Keratinocyte (primary cell): Measurements from ENCODE around the gene C1QTNF7. TPM values are rescaled to one million over a fixed set of nuclear protein-coding genes. Genes with fewer than 3 reads are reported as not detected.

Experiments
- DNase-seq: peaks from one replicate; pipeline ENCODE4 v3.0.0-alpha.2; 2011; ENCODE audit warnings: low read depth, missing footprints, low spot score
- FAIRE-seq: peaks from 2 replicates; lab custom pipeline; 2011; peaks lifted over from hg19 to GRCh38; lab: Jason Lieb, UNC
- H2AFZ ChIP-seq: 2 replicates; pipeline ENCODE4 v1.6.0; 2012; ENCODE audit warnings: low read length, control low read depth, inconsistent platforms; ENCODE audit not compliant: control insufficient read depth
- H3K27ac ChIP-seq: 2 replicates; pipeline ENCODE4 v1.5.1; 2011; ENCODE audit warnings: low read length; ENCODE audit not compliant: control insufficient read depth, insufficient read depth
- H3K27me3 ChIP-seq: 3 replicates; pipeline ENCODE4 v1.6.0; 2011; ENCODE audit warnings: low read length; ENCODE audit not compliant: control insufficient read depth, insufficient read depth; ENCODE audit errors: extremely low read depth
- H3K36me3 ChIP-seq, 2 experiments: 2 replicates in 1 of 2; 3 replicates in 1 of 2; pipeline ENCODE4 v1.5.1; 2011; ENCODE audit warnings: low read length in 2 of 2, mild to moderate bottlenecking in 1 of 2; ENCODE audit not compliant: control insufficient read depth in 2 of 2, insufficient read depth in 2 of 2; ENCODE audit errors: extremely low read depth in 1 of 2
- H3K4me1 ChIP-seq: 3 replicates; pipeline ENCODE4 v1.5.1; 2011; ENCODE audit warnings: low read length; ENCODE audit not compliant: control insufficient read depth, insufficient read depth; ENCODE audit errors: extremely low read depth
- H3K4me2 ChIP-seq: 3 replicates; pipeline ENCODE4 v1.6.0; 2011; ENCODE audit warnings: low read depth, low read length; ENCODE audit not compliant: control insufficient read depth, insufficient read depth; ENCODE audit errors: extremely low read depth
- H3K4me3 ChIP-seq, 3 experiments: fragments of 200-600 bp in 1 of 3; sonication (generic) in 1 of 3; 2 replicates in 2 of 3; 3 replicates in 1 of 3; pipeline ENCODE4 v1.5.1; 2011 to 2016; ENCODE audit warnings: low read length in 3 of 3, mild to moderate bottlenecking in 3 of 3, control low read depth in 2 of 3, inconsistent platforms in 1 of 3, low read depth in 1 of 3, mixed read lengths in 1 of 3, mixed run types in 1 of 3, moderate library complexity in 1 of 3; ENCODE audit not compliant: control insufficient read depth in 2 of 3, insufficient read depth in 2 of 3; ENCODE audit errors: extremely low read depth in 1 of 3
- H3K79me2 ChIP-seq: 2 replicates; pipeline ENCODE4 v1.6.0; 2012; ENCODE audit warnings: low read length; ENCODE audit not compliant: control insufficient read depth, insufficient read depth
- H3K9ac ChIP-seq: 3 replicates; pipeline ENCODE4 v1.6.0; 2011; ENCODE audit warnings: low read length; ENCODE audit not compliant: control insufficient read depth, insufficient read depth; ENCODE audit errors: extremely low read depth
- H3K9me1 ChIP-seq: 3 replicates; pipeline ENCODE4 v1.6.0; 2011; ENCODE audit warnings: low read length; ENCODE audit not compliant: control insufficient read depth, insufficient read depth; ENCODE audit errors: extremely low read depth
- H3K9me3 ChIP-seq: 2 replicates; pipeline ENCODE4 v1.5.1; 2012; ENCODE audit warnings: low read depth, low read length; ENCODE audit not compliant: control insufficient read depth
- H4K20me1 ChIP-seq: 3 replicates; pipeline ENCODE4 v1.6.0; 2011; ENCODE audit warnings: low read length; ENCODE audit not compliant: control insufficient read depth, insufficient read depth; ENCODE audit errors: extremely low read depth
- EZH2 ChIP-seq: IDR thresholded peaks from one replicate; pipeline ENCODE4 v1.6.1; 2012; ENCODE audit warnings: inconsistent platforms, mild to moderate bottlenecking, low read length, moderate library complexity
- dilution Hi-C: fragments of 300-500 bp; cut with MboI; formaldehyde crosslinking; loops from one replicate; pipeline ENCODE4 v1.7.0; 2020; ENCODE audit warnings: low sequenced_read_pairs; ENCODE audit not compliant: extremely low pct_ligation_motif_present
- polyA plus RNA-seq, 5 experiments: library from polyadenylated mRNA; depleted of rRNA in 3 of 5; stranded (reverse) in 3 of 5; stranded (forward) in 1 of 5; unstranded in 1 of 5; fragments of >200 nt; gene quantifications; 1 replicate in 1 of 5; 2 replicates in 3 of 5; 3 replicates in 1 of 5; pipeline versions ENCODE4 v1.2.1 to v1.2.3, GENCODE V29; 2011 to 2012; ENCODE audit warnings: missing spikeins in 2 of 5, low read depth in 1 of 5, low replicate concordance in 1 of 5
- TF ChIP-seq, protein P1 (sequence below), 3 experiments: IDR thresholded peaks in 1 of 3; conservative IDR thresholded peaks in 1 of 3; optimal IDR thresholded peaks in 1 of 3; 2 replicates in 2 of 3; 3 replicates in 1 of 3; pipeline versions ENCODE3 to v1.5.1; 2011; ENCODE audit warnings: low read length in 3 of 3, mild to moderate bottlenecking in 3 of 3, moderate library complexity in 2 of 3, control low read depth in 1 of 3, inconsistent platforms in 1 of 3; ENCODE audit not compliant: insufficient read depth in 2 of 3; ENCODE audit errors: extremely low read depth in 1 of 3

C1QTNF7 gene
- polyA plus RNA-seq, 1 donor (not counting 4 experiments of a cell fraction or from before 2014, with no cell fraction given) = not detected

- no peaks in the 10 kb centered on the region for H3K4me1 ChIP-seq
- no peak for TF ChIP-seq EZH2
- TF ChIP-seq, protein P1, sequence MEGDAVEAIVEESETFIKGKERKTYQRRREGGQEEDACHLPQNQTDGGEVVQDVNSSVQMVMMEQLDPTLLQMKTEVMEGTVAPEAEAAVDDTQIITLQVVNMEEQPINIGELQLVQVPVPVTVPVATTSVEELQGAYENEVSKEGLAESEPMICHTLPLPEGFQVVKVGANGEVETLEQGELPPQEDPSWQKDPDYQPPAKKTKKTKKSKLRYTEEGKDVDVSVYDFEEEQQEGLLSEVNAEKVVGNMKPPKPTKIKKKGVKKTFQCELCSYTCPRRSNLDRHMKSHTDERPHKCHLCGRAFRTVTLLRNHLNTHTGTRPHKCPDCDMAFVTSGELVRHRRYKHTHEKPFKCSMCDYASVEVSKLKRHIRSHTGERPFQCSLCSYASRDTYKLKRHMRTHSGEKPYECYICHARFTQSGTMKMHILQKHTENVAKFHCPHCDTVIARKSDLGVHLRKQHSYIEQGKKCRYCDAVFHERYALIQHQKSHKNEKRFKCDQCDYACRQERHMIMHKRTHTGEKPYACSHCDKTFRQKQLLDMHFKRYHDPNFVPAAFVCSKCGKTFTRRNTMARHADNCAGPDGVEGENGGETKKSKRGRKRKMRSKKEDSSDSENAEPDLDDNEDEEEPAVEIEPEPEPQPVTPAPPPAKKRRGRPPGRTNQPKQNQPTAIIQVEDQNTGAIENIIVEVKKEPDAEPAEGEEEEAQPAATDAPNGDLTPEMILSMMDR (optimal IDR thresholded peaks at IDR 0.05 in 1 of 3, IDR thresholded peaks at IDR 0.05 in 1 of 3, conservative IDR thresholded peaks at IDR 0.05 in 1 of 3; ENCODE audit: extremely low read depth in 1 of 3, insufficient read depth in 2 of 3, low read length in 3 of 3) = no peak
- DNase-seq = no peak
- no peaks in the 10 kb centered on the region for H3K9me3 ChIP-seq
- H3K79me2 ChIP-seq = no peaks in the 10 kb centered on the region
- no peak for FAIRE-seq
- H4K20me1 ChIP-seq = no peaks in the 10 kb centered on the region
- H3K27me3 ChIP-seq = peaks cover 5% of the 10 kb centered on the region
- H3K9ac ChIP-seq = no peak overlapping the region
- H3K4me3 ChIP-seq = no peak overlapping the region
- dilution Hi-C loops = no loop called here
- no peaks in the 10 kb centered on the region for H3K9me1 ChIP-seq
- no peak overlapping the region for H2AFZ ChIP-seq
- H3K27ac ChIP-seq = no peak overlapping the region
- no peak overlapping the region for H3K4me2 ChIP-seq
- H3K36me3 ChIP-seq = no peaks in the 10 kb centered on the region
Observed at GRCh38 chr4:15385928-15386327, 41.9 kb upstream of the C1QTNF7 start.

DNA sequence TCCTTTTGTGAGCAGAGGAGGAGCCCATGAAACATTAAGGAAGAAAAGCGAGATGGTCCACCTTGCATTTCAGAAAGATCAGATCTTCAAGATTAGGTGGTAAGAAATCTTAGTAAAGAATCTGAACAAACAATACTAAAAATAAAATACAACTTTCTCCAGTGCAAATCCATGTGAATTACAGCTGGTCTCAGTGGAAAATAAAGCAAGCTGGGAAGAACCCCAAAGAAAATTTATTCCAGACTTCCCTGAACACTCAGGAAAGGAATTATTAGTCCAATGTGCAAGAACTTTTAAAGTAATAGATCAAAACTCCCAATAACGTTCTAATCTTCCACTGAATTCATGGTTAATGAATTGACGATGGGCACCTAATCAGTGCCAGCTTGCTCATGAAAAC, 37.3 kb upstream of the C1QTNF7 start:
- no peaks in the 10 kb centered on the region for H3K27me3 ChIP-seq
- H3K4me2 ChIP-seq = no peak overlapping the region
- H3K4me1 ChIP-seq = no peaks in the 10 kb centered on the region
- H3K27ac ChIP-seq = no peak overlapping the region
- DNase-seq = no peak
- FAIRE-seq = no peak
- H4K20me1 ChIP-seq = no peaks in the 10 kb centered on the region
- no peaks in the 10 kb centered on the region for H3K79me2 ChIP-seq
- H2AFZ ChIP-seq = no peak overlapping the region
- H3K9me3 ChIP-seq = no peaks in the 10 kb centered on the region
- H3K4me3 ChIP-seq = no peak overlapping the region
- no peaks in the 10 kb centered on the region for H3K36me3 ChIP-seq
- TF ChIP-seq, protein P1 (optimal IDR thresholded peaks at IDR 0.05 in 1 of 3, IDR thresholded peaks at IDR 0.05 in 1 of 3, conservative IDR thresholded peaks at IDR 0.05 in 1 of 3; ENCODE audit: extremely low read depth in 1 of 3, insufficient read depth in 2 of 3, low read length in 3 of 3) = no peak
- no peak for TF ChIP-seq EZH2
- no peak overlapping the region for H3K9ac ChIP-seq
- no peaks in the 10 kb centered on the region for H3K9me1 ChIP-seq
- dilution Hi-C loops = no loop called here
